HG02973 (cell line): ENCODE data around the gene LHX3.

Experiments used
- ATAC-seq: cut with Tn5 transposase; IDR thresholded peaks from one replicate; pipeline ENCODE4 v1.9.1; 2021; ENCODE audit warnings: moderate library complexity; ENCODE audit not compliant: unreplicated experiment

The LHX3 gene

GRCh38 chr9:136209232-136209631 lies 4.3 kb upstream of the LHX3 start:
- no peak for ATAC-seq

GRCh38 chr9:136208675-136209074 lies 3.7 kb upstream of the LHX3 start:
- no peak for ATAC-seq

- ATAC-seq, result no peak
Measured at GRCh38 chr9:136207616-136208015, 2.7 kb upstream of the LHX3 start.

- no peak for ATAC-seq
Measured at GRCh38 chr9:136206602-136207275, 1.8 kb upstream of the LHX3 start.

GRCh38 chr9:136205707-136205992 lies 722 bp upstream of the LHX3 start:
- no peak for ATAC-seq

GRCh38 chr9:136204145-136204805 lies 653 bp downstream of the LHX3 start:
- no peak for ATAC-seq

- no peak for ATAC-seq
Measured at GRCh38 chr9:136203408-136204144, 1.4 kb downstream of the LHX3 start.

- no peak for ATAC-seq
Measured at GRCh38 chr9:136202454-136203407, 2.2 kb downstream of the LHX3 start.

- no peak for ATAC-seq
Measured at GRCh38 chr9:136201609-136202453, 3.1 kb downstream of the LHX3 start.

- ATAC-seq, result no peak
Measured at GRCh38 chr9:136201174-136201573, 3.8 kb downstream of the LHX3 start.

GRCh38 chr9:136200424-136200823 lies 4.5 kb downstream of the LHX3 start:
- no peak for ATAC-seq

GRCh38 chr9:136199391-136200288 lies 5.3 kb downstream of the LHX3 start:
- no peak for ATAC-seq

- no peak for ATAC-seq
Measured at GRCh38 chr9:136198605-136199083, 6.3 kb downstream of the LHX3 start.

- ATAC-seq, result no peak
Measured at GRCh38 chr9:136197930-136198604, 6.9 kb downstream of the LHX3 start.

GRCh38 chr9:136197084-136197875 lies 7.6 kb downstream of the LHX3 start:
- ATAC-seq, result no peak

GRCh38 chr9:136196404-136197083 lies 8.4 kb downstream of the LHX3 start:
- no peak for ATAC-seq

GRCh38 chr9:136194540-136194939 lies 10.4 kb downstream of the LHX3 start:
- ATAC-seq, result no peak
